ENCODE measurements around the gene TP53TG3B. TPM values are rescaled to one million over a fixed set of nuclear protein-coding genes. Genes with fewer than 3 reads are reported as not detected.
"Not testable (repeated sequence)": the region's sequence is repeated elsewhere in the genome, so short reads cannot be mapped to it uniquely, and the experiment has no call there.

Gene TP53TG3B
- total RNA-seq: not detected

- not testable (repeated sequence) for H3K4me1 ChIP-seq; H3K27ac ChIP-seq; DNase-seq (ENCODE audit: low spot score in 2 of 2); H3K27me3 ChIP-seq; H3K36me3 ChIP-seq; H3K9me3 ChIP-seq; H3K4me3 ChIP-seq
- WGBS, 2 donors: no CpG with 5 or more reads among the region's 25 CpGs
These were observed at the start of gene TP53TG3B for GRCh38 chr16:33360541-33360940. TSS of gene TP53TG3B (plus strand) at chr16:33360841. CDS start at chr16:33360909, 68 bp downstream.

GRCh38 chr16:33336226-33337012 lies 24.2 kb upstream of the TP53TG3B start:
- DNase-seq (ENCODE audit: low spot score in 2 of 2): peak in 1 of 2 donors; percentile 51
- not testable (repeated sequence) for H3K27ac ChIP-seq, H3K4me1 ChIP-seq, H3K36me3 ChIP-seq, H3K4me3 ChIP-seq, H3K27me3 ChIP-seq
- peaks cover 0 to 11% (median 0%) of the 10 kb centered on the region in 4 donors for H3K9me3 ChIP-seq
- WGBS, 2 donors: 71 to 77% methylated on average over 3 to 4 of the region's 4 CpGs

GRCh38 chr16:33337627-33338542 lies 22.8 kb upstream of the TP53TG3B start:
- peaks cover 0 to 11% (median 0%) of the 10 kb centered on the region in 4 donors for H3K9me3 ChIP-seq
- peak in 1 of 2 donors; percentile 43 for DNase-seq (ENCODE audit: low spot score in 2 of 2)
- H3K4me1 ChIP-seq, H3K27ac ChIP-seq, H3K36me3 ChIP-seq, H3K4me3 ChIP-seq, H3K27me3 ChIP-seq: not testable (repeated sequence)
- 67 to 72% methylated on average over 5 of the region's 5 CpGs for WGBS, 2 donors

- 78 to 91% methylated on average over 2 of the region's 2 CpGs for WGBS, 2 donors
- peaks cover 0 to 11% (median 0%) of the 10 kb centered on the region in 4 donors for H3K9me3 ChIP-seq
- peak in 1 of 2 donors; percentile 23 for DNase-seq (ENCODE audit: low spot score in 2 of 2)
- H3K4me1 ChIP-seq, H3K27me3 ChIP-seq, H3K27ac ChIP-seq, H3K36me3 ChIP-seq, H3K4me3 ChIP-seq: not testable (repeated sequence)
These were observed 22.1 kb upstream of the TP53TG3B start for GRCh38 chr16:33338543-33338951.

- 71 to 73% methylated on average over 4 of the region's 4 CpGs for WGBS, 2 donors
- DNase-seq (ENCODE audit: low spot score in 2 of 2): peak in 1 of 2 donors; percentile 51
- H3K36me3 ChIP-seq, H3K4me3 ChIP-seq, H3K27me3 ChIP-seq, H3K27ac ChIP-seq, H3K4me1 ChIP-seq: not testable (repeated sequence)
- H3K9me3 ChIP-seq: peaks cover 0 to 11% (median 0%) of the 10 kb centered on the region in 4 donors
These were observed 21.3 kb upstream of the TP53TG3B start for GRCh38 chr16:33339093-33340061.

Small RNAs within 50 kb of the gene (small RNA-seq; reads per million reads assigned to genes)
- gene AC141257.3 (not detected), gene AC141257.4 (not detected)

Other genes with a start within 250 kb of the TP53TG3B start
- 1 to 10 TPM in 1 of 4 donors, not detected in 3; 1.8 TPM for gene TP53TG3C, start 166.6 kb upstream of the TP53TG3B start, total RNA-seq
- gene TP53TG3E, start 56.5 kb upstream of the TP53TG3B start, total RNA-seq: not detected
- not detected for gene TP53TG3F, start 98.8 kb downstream of the TP53TG3B start, total RNA-seq

Data from tibial nerve (tissue), 4 donors.